Neural cell (in vitro differentiated cells): ENCODE results near the gene FZD2.
"Not testable (repeated sequence)": the region's sequence is repeated elsewhere in the genome, so short reads cannot be mapped to it uniquely, and the experiment has no call there.

Source experiments
- EP300 ChIP-seq: fragments of 450-650 bp; conservative IDR thresholded peaks from 2 replicates; pipeline ENCODE4 v1.6.1; 2014; ENCODE audit warnings: antibody characterized with exemption, mild to moderate bottlenecking, moderate library complexity; ENCODE audit not compliant: poor library complexity, severe bottlenecking
- EZH2 ChIP-seq: fragments of 200-600, 300-800 bp; shearing (Covaris generic), sonication (generic); IDR thresholded peaks from 2 replicates; pipeline ENCODE4 v1.6.1; 2014; ENCODE audit warnings: antibody characterized with exemption, low read length, borderline replicate concordance, mild to moderate bottlenecking; ENCODE audit not compliant: insufficient read depth, poor library complexity, severe bottlenecking
- MXI1 ChIP-seq: fragments of 450-650 bp; conservative IDR thresholded peaks from 2 replicates; pipeline ENCODE4 v1.6.1; 2014; ENCODE audit warnings: antibody characterized with exemption, mild to moderate bottlenecking; ENCODE audit not compliant: poor library complexity, severe bottlenecking
- POLR2AphosphoS5 ChIP-seq: IDR thresholded peaks from 2 replicates; pipeline ENCODE4 v1.6.1; 2012
- SMC3 ChIP-seq: fragments of 450-650 bp; conservative IDR thresholded peaks from 2 replicates; pipeline ENCODE4 v1.6.1; 2014; ENCODE audit warnings: antibody characterized with exemption, mild to moderate bottlenecking, moderate library complexity; ENCODE audit not compliant: poor library complexity
- TF ChIP-seq, protein P1 (sequence below): fragments of 450-650 bp; IDR thresholded peaks from 2 replicates; pipeline ENCODE4 v1.5.1; 2014; ENCODE audit warnings: antibody characterized with exemption, mild to moderate bottlenecking, moderate library complexity; ENCODE audit not compliant: poor library complexity, severe bottlenecking
- TF ChIP-seq, protein P2 (sequence below): IDR thresholded peaks from 2 replicates; pipeline ENCODE4 v1.6.1; 2012; ENCODE audit warnings: borderline replicate concordance

- TF ChIP-seq, protein P1, sequence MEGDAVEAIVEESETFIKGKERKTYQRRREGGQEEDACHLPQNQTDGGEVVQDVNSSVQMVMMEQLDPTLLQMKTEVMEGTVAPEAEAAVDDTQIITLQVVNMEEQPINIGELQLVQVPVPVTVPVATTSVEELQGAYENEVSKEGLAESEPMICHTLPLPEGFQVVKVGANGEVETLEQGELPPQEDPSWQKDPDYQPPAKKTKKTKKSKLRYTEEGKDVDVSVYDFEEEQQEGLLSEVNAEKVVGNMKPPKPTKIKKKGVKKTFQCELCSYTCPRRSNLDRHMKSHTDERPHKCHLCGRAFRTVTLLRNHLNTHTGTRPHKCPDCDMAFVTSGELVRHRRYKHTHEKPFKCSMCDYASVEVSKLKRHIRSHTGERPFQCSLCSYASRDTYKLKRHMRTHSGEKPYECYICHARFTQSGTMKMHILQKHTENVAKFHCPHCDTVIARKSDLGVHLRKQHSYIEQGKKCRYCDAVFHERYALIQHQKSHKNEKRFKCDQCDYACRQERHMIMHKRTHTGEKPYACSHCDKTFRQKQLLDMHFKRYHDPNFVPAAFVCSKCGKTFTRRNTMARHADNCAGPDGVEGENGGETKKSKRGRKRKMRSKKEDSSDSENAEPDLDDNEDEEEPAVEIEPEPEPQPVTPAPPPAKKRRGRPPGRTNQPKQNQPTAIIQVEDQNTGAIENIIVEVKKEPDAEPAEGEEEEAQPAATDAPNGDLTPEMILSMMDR, result peak; percentile 6
- not testable (repeated sequence) for TF ChIP-seq MXI1, EZH2, SMC3, POLR2AphosphoS5, EP300
- TF ChIP-seq, protein P2, sequence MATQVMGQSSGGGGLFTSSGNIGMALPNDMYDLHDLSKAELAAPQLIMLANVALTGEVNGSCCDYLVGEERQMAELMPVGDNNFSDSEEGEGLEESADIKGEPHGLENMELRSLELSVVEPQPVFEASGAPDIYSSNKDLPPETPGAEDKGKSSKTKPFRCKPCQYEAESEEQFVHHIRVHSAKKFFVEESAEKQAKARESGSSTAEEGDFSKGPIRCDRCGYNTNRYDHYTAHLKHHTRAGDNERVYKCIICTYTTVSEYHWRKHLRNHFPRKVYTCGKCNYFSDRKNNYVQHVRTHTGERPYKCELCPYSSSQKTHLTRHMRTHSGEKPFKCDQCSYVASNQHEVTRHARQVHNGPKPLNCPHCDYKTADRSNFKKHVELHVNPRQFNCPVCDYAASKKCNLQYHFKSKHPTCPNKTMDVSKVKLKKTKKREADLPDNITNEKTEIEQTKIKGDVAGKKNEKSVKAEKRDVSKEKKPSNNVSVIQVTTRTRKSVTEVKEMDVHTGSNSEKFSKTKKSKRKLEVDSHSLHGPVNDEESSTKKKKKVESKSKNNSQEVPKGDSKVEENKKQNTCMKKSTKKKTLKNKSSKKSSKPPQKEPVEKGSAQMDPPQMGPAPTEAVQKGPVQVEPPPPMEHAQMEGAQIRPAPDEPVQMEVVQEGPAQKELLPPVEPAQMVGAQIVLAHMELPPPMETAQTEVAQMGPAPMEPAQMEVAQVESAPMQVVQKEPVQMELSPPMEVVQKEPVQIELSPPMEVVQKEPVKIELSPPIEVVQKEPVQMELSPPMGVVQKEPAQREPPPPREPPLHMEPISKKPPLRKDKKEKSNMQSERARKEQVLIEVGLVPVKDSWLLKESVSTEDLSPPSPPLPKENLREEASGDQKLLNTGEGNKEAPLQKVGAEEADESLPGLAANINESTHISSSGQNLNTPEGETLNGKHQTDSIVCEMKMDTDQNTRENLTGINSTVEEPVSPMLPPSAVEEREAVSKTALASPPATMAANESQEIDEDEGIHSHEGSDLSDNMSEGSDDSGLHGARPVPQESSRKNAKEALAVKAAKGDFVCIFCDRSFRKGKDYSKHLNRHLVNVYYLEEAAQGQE, result not testable (repeated sequence)
These were observed 45.8 kb upstream of the FZD2 start for GRCh38 chr17:44511241-44512134.
